GM11168 (cell line): ENCODE results near the gene TLCD3A.
"Not testable (repeated sequence)": the region's sequence is repeated elsewhere in the genome, so short reads cannot be mapped to it uniquely, and the experiment has no call there.

Source experiments
- in situ Hi-C: fragments of 300-500 bp; cut with MboI; formaldehyde crosslinking; loops from one replicate; pipeline ENCODE4 v1.12.0; 2022; ENCODE audit warnings: low sequenced_read_pairs; ENCODE audit not compliant: unreplicated experiment

Gene TLCD3A

GRCh38 chr17:732067-732901 is at the start of gene TLCD3A:
TLCD3A (plus strand) TSS chr17:732596; CDS start chr17:732648, 52 bp downstream.
- in situ Hi-C loops: no loop called here

- in situ Hi-C loops: no loop called here
Observed at GRCh38 chr17:683040-683439, 49.4 kb upstream of the TLCD3A start.

- in situ Hi-C loops: no loop called here
Observed at GRCh38 chr17:683499-684254, 48.7 kb upstream of the TLCD3A start.

GRCh38 chr17:685006-685405 is 47.4 kb upstream of the TLCD3A start:
- in situ Hi-C loops: no loop called here

GRCh38 chr17:688100-688989 is 44.1 kb upstream of the TLCD3A start:
- in situ Hi-C loops: no loop called here

- in situ Hi-C loops: no loop called here
Observed at GRCh38 chr17:689556-690275, 42.7 kb upstream of the TLCD3A start.

GRCh38 chr17:690361-690760 is 42.0 kb upstream of the TLCD3A start:
- in situ Hi-C loops: no loop called here

- in situ Hi-C loops: no loop called here
Observed at GRCh38 chr17:691423-691822, 41.0 kb upstream of the TLCD3A start.

- in situ Hi-C loops: no loop called here
Observed at GRCh38 chr17:692116-692515, 40.3 kb upstream of the TLCD3A start.

- in situ Hi-C loops: no loop called here
Observed at GRCh38 chr17:693791-694638, 38.4 kb upstream of the TLCD3A start.

- in situ Hi-C loops: no loop called here
Observed at GRCh38 chr17:696369-696768, 36.0 kb upstream of the TLCD3A start.

GRCh38 chr17:697682-698081 is 34.7 kb upstream of the TLCD3A start:
- in situ Hi-C loops: no loop called here

- in situ Hi-C loops: not testable (repeated sequence)
Observed at GRCh38 chr17:698096-698495, 34.3 kb upstream of the TLCD3A start.

GRCh38 chr17:699345-699744 is 33.1 kb upstream of the TLCD3A start:
- in situ Hi-C loops: no loop called here

GRCh38 chr17:700504-701094 is 31.8 kb upstream of the TLCD3A start:
- in situ Hi-C loops: no loop called here

- in situ Hi-C loops: no loop called here
Observed at GRCh38 chr17:703081-703875, 29.1 kb upstream of the TLCD3A start.

- in situ Hi-C loops: no loop called here
Observed at GRCh38 chr17:704111-704864, 28.1 kb upstream of the TLCD3A start.
